IMR-90 (cell line): ENCODE data around the gene IP6K3. TPM values are rescaled to one million over a fixed set of nuclear protein-coding genes. Genes with fewer than 3 reads are reported as not detected.

ENCODE experiments used
- ATAC-seq: fragments of 200-7000 bp; cut with Tn5 transposase; 2 replicates; pipeline ENCODE4 v1.9.1; 2020; ENCODE audit warnings: low read depth, mild to moderate bottlenecking, moderate library complexity
- BruUV-seq: library from RNA; stranded (reverse); fragments of 400-500 nt; replicated peaks from 2 replicates; lab custom pipeline; 2021; lab: Mats Ljungman, UMichigan
- CTCF ChIA-PET: fragments of 300-600 bp; formaldehyde crosslinking; extraction: SDS; loops from one replicate; lab custom pipeline; 2021; ENCODE audit warnings: antibody characterized with exemption; lab: Yijun Ruan, JAX
- POLR2A ChIA-PET: fragments of 300-600 bp; sonication (Branson Sonifier 250); formaldehyde crosslinking; loops from one replicate; lab custom pipeline; 2022; ENCODE audit warnings: antibody characterized with exemption; ENCODE audit not compliant: unreplicated experiment; lab: Charles Lee
- DNase-seq: peaks from one replicate; pipeline ENCODE4 v3.0.0; 2013
- H2AFZ ChIP-seq: replicated peaks from 2 replicates; pipeline ENCODE3; 2013; ENCODE audit warnings: low read length, mild to moderate bottlenecking; ENCODE audit not compliant: poor library complexity
- H2AK5ac ChIP-seq: 2 replicates; pipeline ENCODE4 v1.6.1; 2013; ENCODE audit warnings: low read depth, low read length, inconsistent platforms
- H2AK9ac ChIP-seq: replicated peaks from 2 replicates; pipeline ENCODE3; 2013; ENCODE audit warnings: mild to moderate bottlenecking, low read depth, low read length, moderate library complexity; ENCODE audit not compliant: poor library complexity
- H2BK120ac ChIP-seq: 2 replicates; pipeline ENCODE4 v1.6.1; 2013; ENCODE audit warnings: low read depth, low read length, inconsistent platforms
- H2BK15ac ChIP-seq: 3 replicates; pipeline ENCODE4 v1.6.1; 2013; ENCODE audit warnings: low read depth, low read length, inconsistent platforms
- H2BK20ac ChIP-seq: 2 replicates; pipeline ENCODE4 v1.6.1; 2013; ENCODE audit warnings: low read depth, mild to moderate bottlenecking, inconsistent platforms, low read length, moderate library complexity
- H2BK5ac ChIP-seq: 2 replicates; pipeline ENCODE4 v1.6.1; 2013; ENCODE audit warnings: mild to moderate bottlenecking, low read depth, low read length, inconsistent platforms; ENCODE audit not compliant: poor library complexity, severe bottlenecking
- H3K14ac ChIP-seq: replicated peaks from 2 replicates; pipeline ENCODE4 v1.6.1; 2013; ENCODE audit warnings: low read depth, low read length, inconsistent platforms
- H3K18ac ChIP-seq: 2 replicates; pipeline ENCODE4 v1.6.1; 2013; ENCODE audit warnings: low read depth, low read length, control low read depth
- H3K23ac ChIP-seq: 2 replicates; pipeline ENCODE4 v1.6.1; 2013; ENCODE audit warnings: low read depth, low read length, inconsistent platforms
- H3K27ac ChIP-seq: 2 replicates; pipeline ENCODE4 v1.5.1; 2013; ENCODE audit warnings: mild to moderate bottlenecking, control low read depth, low read length; ENCODE audit not compliant: insufficient read depth
- H3K27me3 ChIP-seq: 2 replicates; pipeline ENCODE4 v1.6.1; 2013; ENCODE audit warnings: low read length; ENCODE audit not compliant: control insufficient read depth, insufficient read depth
- H3K36me3 ChIP-seq: 2 replicates; pipeline ENCODE4 v1.6.1; 2013; ENCODE audit warnings: low read length, mixed read lengths; ENCODE audit not compliant: control insufficient read depth, insufficient read depth
- H3K4ac ChIP-seq: 2 replicates; pipeline ENCODE4 v1.6.1; 2013; ENCODE audit warnings: low read depth, low read length, inconsistent platforms
- H3K4me1 ChIP-seq: 2 replicates; pipeline ENCODE4 v1.6.1; 2013; ENCODE audit warnings: low read length, mixed read lengths; ENCODE audit not compliant: control insufficient read depth, insufficient read depth
- H3K4me2 ChIP-seq: 2 replicates; pipeline ENCODE4 v1.6.1; 2013; ENCODE audit warnings: low read depth, mild to moderate bottlenecking, control low read depth, low read length, moderate library complexity
- H3K4me3 ChIP-seq: 2 replicates; pipeline ENCODE4 v1.5.1; 2013; ENCODE audit warnings: low read depth, mild to moderate bottlenecking, control low read depth, low read length, moderate library complexity; ENCODE audit not compliant: insufficient read depth
- H3K56ac ChIP-seq: 2 replicates; pipeline ENCODE4 v1.6.1; 2013; ENCODE audit warnings: low read length, inconsistent platforms; ENCODE audit not compliant: insufficient read depth; ENCODE audit errors: extremely low read depth
- H3K79me1 ChIP-seq, 2 experiments: 2 replicates each; pipeline ENCODE4 v1.6.1; 2013; ENCODE audit warnings: low read length in 2 of 2, inconsistent platforms in 1 of 2, low read depth in 1 of 2
- H3K9ac ChIP-seq: 2 replicates; pipeline ENCODE4 v1.6.1; 2013; ENCODE audit warnings: low read depth, low read length, control low read depth
- H3K9me1 ChIP-seq: 2 replicates; pipeline ENCODE4 v1.6.1; 2013; ENCODE audit warnings: low read length, inconsistent platforms; ENCODE audit not compliant: insufficient read depth
- H3K9me3 ChIP-seq: 2 replicates; pipeline ENCODE4 v1.6.1; 2013; ENCODE audit warnings: low read length; ENCODE audit not compliant: control insufficient read depth, insufficient read depth
- H4K20me1 ChIP-seq: 2 replicates; pipeline ENCODE4 v1.6.1; 2013; ENCODE audit warnings: low read length, inconsistent platforms; ENCODE audit not compliant: insufficient read depth
- H4K5ac ChIP-seq: 2 replicates; pipeline ENCODE4 v1.6.1; 2013; ENCODE audit warnings: mild to moderate bottlenecking, low read depth, low read length, control low read depth
- H4K8ac ChIP-seq, 2 experiments: 2 replicates each; pipeline ENCODE4 v1.6.1; 2013; ENCODE audit warnings: low read depth in 2 of 2, low read length in 2 of 2, control low read depth in 1 of 2, inconsistent platforms in 1 of 2
- H4K91ac ChIP-seq: 2 replicates; pipeline ENCODE4 v1.6.1; 2013; ENCODE audit warnings: low read depth, low read length, inconsistent platforms; ENCODE audit not compliant: insufficient read depth
- CHD1 ChIP-seq: IDR thresholded peaks from 2 replicates; pipeline ENCODE4 v1.6.1; 2012; ENCODE audit warnings: low read depth, low read length, improper control_type of control experiment
- FOS ChIP-seq: fragments of 150-350 bp; IDR thresholded peaks from 2 replicates; pipeline ENCODE4 v1.6.1; 2016; ENCODE audit warnings: low read depth, low read length
- MAFK ChIP-seq: IDR thresholded peaks from 2 replicates; pipeline ENCODE4 v1.6.1; 2012; ENCODE audit warnings: low read depth, low read length, improper control_type of control experiment
- MAZ ChIP-seq: IDR thresholded peaks from 2 replicates; pipeline ENCODE4 v1.6.1; 2012; ENCODE audit warnings: low read depth, mild to moderate bottlenecking, low read length, improper control_type of control experiment, moderate library complexity, borderline replicate concordance
- MXI1 ChIP-seq: IDR thresholded peaks from 2 replicates; pipeline ENCODE4 v1.6.1; 2012; ENCODE audit warnings: low read depth, mild to moderate bottlenecking, low read length, moderate library complexity, borderline replicate concordance
- POLR2A ChIP-seq: IDR thresholded peaks from 2 replicates; pipeline ENCODE4 v1.6.1; 2012; ENCODE audit warnings: mild to moderate bottlenecking, low read depth, low read length
- RAD21 ChIP-seq: IDR thresholded peaks from 2 replicates; pipeline ENCODE4 v1.6.1; 2012; ENCODE audit warnings: low read length, improper control_type of control experiment
- RFX5 ChIP-seq: IDR thresholded peaks from 2 replicates; pipeline ENCODE4 v1.8.0; 2012; ENCODE audit warnings: low read depth, mild to moderate bottlenecking, low read length, moderate library complexity
- SMC3 ChIP-seq: fragments of 150-350 bp; IDR thresholded peaks from 2 replicates; pipeline ENCODE4 v1.6.1; 2016; ENCODE audit warnings: low read depth, mild to moderate bottlenecking, antibody characterized with exemption, low read length, moderate library complexity
- WGBS, 2 experiments: methylation state at CpG; one replicate each; pipeline versions ENCODE4 v1.1.5 to v1.1.7; 2013; ENCODE audit warnings: missing lambda C conversion rate in 2 of 2; ENCODE audit not compliant: insufficient read length in 1 of 2; ENCODE audit errors: extremely low coverage in 2 of 2; 5-methylcytosine and 5-hydroxymethylcytosine counted together
- dilution Hi-C: fragments of 300-500 bp; cut with HindIII; formaldehyde crosslinking; loops from one replicate; pipeline ENCODE4 v1.14.3; 2018; ENCODE audit warnings: low sequenced_read_pairs; ENCODE audit not compliant: unreplicated experiment
- in situ Hi-C: fragments of 300-500 bp; cut with MboI; formaldehyde crosslinking; loops from 3 replicates; pipeline ENCODE4 v1.14.3; 2019; ENCODE audit warnings: low sequenced_read_pairs, inconsistent platforms, mixed read lengths
- intact Hi-C: fragments of 100-400 bp; cut with micrococcal nuclease; formaldehyde crosslinking; loops from 2 replicates; pipeline ENCODE4 v1.10.0; 2022
- polyA plus RNA-seq, 3 experiments: library from polyadenylated mRNA; depleted of rRNA; stranded (reverse); fragments of >200 nt; gene quantifications; 2 replicates each; pipeline ENCODE4 v1.2.3, GENCODE V29; 2012; ENCODE audit warnings: low replicate concordance in 1 of 3
- total RNA-seq: library from RNA; depleted of rRNA; stranded (reverse); fragments of >200 nt; gene quantifications from 2 replicates; pipeline ENCODE4 v1.2.3, GENCODE V29; 2012
- TF ChIP-seq, protein P1 (sequence below): conservative IDR thresholded peaks from 2 replicates; pipeline ENCODE4 v1.5.1; 2012; ENCODE audit warnings: mild to moderate bottlenecking, low read depth, low read length, improper control_type of control experiment

IP6K3 gene
- total and polyA plus RNA-seq, 2 of the 4 experiments (the other 2 are of a cell fraction) = 0.18 to 0.51 TPM

DNA sequence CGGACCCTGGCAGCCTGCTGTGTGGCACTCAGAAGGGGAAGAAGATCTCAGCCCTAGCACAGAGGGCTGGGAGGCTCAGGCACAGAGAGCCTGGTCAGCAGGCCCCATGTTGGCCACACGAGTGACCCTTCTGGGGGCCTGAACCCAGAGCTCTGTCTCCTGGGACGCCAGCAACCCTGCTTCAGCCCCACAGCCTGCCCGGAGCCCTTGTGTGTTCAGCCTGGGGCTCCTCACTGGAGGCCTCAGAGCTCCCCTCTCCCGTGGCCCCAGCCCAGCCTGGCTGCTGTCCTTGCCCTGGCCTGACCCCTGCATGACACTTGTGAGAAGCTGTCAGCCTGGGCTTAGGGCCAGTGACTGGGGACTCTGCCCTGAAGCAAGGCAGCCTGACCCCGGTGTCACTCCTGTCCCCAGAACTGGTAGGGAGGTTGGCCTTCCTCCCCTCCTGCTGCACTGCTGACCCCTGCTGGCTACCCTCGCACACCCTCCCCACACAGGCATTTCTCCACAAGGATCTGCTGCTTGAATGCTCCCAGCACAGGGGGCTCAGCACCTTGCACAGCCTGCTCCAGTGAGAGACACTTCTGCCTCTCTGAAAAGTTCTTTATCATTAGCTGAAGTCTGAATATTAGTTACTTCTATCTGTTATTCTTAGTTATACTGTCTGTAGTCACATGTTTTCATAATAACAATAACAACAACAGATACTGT, 15.4 kb upstream of the IP6K3 start:
- Histone ChIP-seq H2AK9ac (peak overlapping the region; percentile 76), H3K9me1 (no peaks in the 10 kb centered on the region), H2BK15ac (peak overlapping the region; percentile 29; the same call in 1 of the 3 replicates), H3K36me3 (no peaks in the 10 kb centered on the region), H2BK20ac (no peak overlapping the region), H3K4me2 (no peak overlapping the region), H3K18ac (no peak overlapping the region), H4K91ac (no peak overlapping the region; the same call in 1 of the 2 replicates), H2AFZ (peak overlapping the region; percentile 78), H3K9ac (no peak overlapping the region), H3K56ac (no peak overlapping the region), H3K4ac (no peak overlapping the region), H3K14ac (no peak overlapping the region), H3K4me1 (peaks cover 17% of the 10 kb centered on the region; the same call in 1 of the 2 replicates), H2AK5ac (peak overlapping the region; percentile 30), H2BK120ac (no peak overlapping the region), H3K23ac (no peak overlapping the region), H4K5ac (no peak overlapping the region), H4K8ac (no peak overlapping the region), H3K27ac (no peak overlapping the region), H2BK5ac (no peak overlapping the region), H3K9me3 (no peaks in the 10 kb centered on the region), H4K20me1 (peaks cover 3% of the 10 kb centered on the region; the same call in 1 of the 2 replicates), H3K79me1 (no peaks in the 10 kb centered on the region), H3K4me3 (no peak overlapping the region), H3K27me3 (no peaks in the 10 kb centered on the region)
- in situ Hi-C loops = loop anchor here (10.0 kb wide), 2 partner anchors 177 to 393 kb away; partner anchors contain the start of gene BAK1
- ChIA-PET CTCF (interaction anchor here (0.6 to 4.8 kb wide), 5 partner anchors 9 to 51 kb away, joined by 3 to 29 read pairs (median 8); partner anchors contain the start of genes IP6K3 and UQCC2), POLR2A (no interaction called here)
- DNase-seq = peak; percentile 32
- WGBS, 2 experiments = 61% methylated on average over 3 of the region's 7 CpGs; no CpG with 5 or more reads in 1 of the 2 experiments
- intact Hi-C loops = loop anchor here (1.0 to 5.0 kb wide), 3 partner anchors 18 to 175 kb away; partner anchors contain the start of gene UQCC2
- dilution Hi-C loops = no loop called here
- BruUV-seq = no TSS peak
- peak; percentile 80 for ATAC-seq
- TF ChIP-seq RFX5 (no peak), MAFK (no peak), RAD21 (peak; percentile 70), MAZ (peak; percentile 42; the same call in 1 of the 2 replicates), MXI1 (no peak), POLR2A (no peak), FOS (no peak), SMC3 (peak; percentile 66), CHD1 (no peak)
- TF ChIP-seq, protein P1, sequence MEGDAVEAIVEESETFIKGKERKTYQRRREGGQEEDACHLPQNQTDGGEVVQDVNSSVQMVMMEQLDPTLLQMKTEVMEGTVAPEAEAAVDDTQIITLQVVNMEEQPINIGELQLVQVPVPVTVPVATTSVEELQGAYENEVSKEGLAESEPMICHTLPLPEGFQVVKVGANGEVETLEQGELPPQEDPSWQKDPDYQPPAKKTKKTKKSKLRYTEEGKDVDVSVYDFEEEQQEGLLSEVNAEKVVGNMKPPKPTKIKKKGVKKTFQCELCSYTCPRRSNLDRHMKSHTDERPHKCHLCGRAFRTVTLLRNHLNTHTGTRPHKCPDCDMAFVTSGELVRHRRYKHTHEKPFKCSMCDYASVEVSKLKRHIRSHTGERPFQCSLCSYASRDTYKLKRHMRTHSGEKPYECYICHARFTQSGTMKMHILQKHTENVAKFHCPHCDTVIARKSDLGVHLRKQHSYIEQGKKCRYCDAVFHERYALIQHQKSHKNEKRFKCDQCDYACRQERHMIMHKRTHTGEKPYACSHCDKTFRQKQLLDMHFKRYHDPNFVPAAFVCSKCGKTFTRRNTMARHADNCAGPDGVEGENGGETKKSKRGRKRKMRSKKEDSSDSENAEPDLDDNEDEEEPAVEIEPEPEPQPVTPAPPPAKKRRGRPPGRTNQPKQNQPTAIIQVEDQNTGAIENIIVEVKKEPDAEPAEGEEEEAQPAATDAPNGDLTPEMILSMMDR = peak; percentile 66
